Liver (tissue), 3 donors: ENCODE measurements around the gene PTN.

Experiments
- FOXA2 ChIP-seq: IDR thresholded peaks from 2 replicates; pipeline ENCODE4 v1.6.1; 2016; ENCODE audit warnings: antibody characterized with exemption
- GABPA ChIP-seq, 2 donors: IDR thresholded peaks in 1 of 2; conservative IDR thresholded peaks in 1 of 2; 2 replicates each; pipeline ENCODE4 v1.6.1; 2016; ENCODE audit warnings: antibody characterized with exemption in 2 of 2, mild to moderate bottlenecking in 1 of 2, moderate library complexity in 1 of 2
- JUND ChIP-seq, 2 donors: IDR thresholded peaks; 2 replicates each; pipeline ENCODE4 v1.6.1; 2016; ENCODE audit warnings: antibody characterized with exemption in 2 of 2
- RAD21 ChIP-seq, 2 donors: IDR thresholded peaks; 2 replicates each; pipeline ENCODE4 v1.6.1; 2016; ENCODE audit warnings: antibody characterized with exemption in 2 of 2, mild to moderate bottlenecking in 2 of 2
- RXRA ChIP-seq, 2 donors: IDR thresholded peaks; 2 replicates each; pipeline ENCODE4 v1.6.1; 2017 to 2018; ENCODE audit warnings: antibody characterized with exemption in 2 of 2, mild to moderate bottlenecking in 1 of 2
- SP1 ChIP-seq: IDR thresholded peaks from 2 replicates; pipeline ENCODE4 v1.6.1; 2018; ENCODE audit warnings: antibody characterized with exemption, mild to moderate bottlenecking
- TAF1 ChIP-seq: conservative IDR thresholded peaks from 2 replicates; pipeline ENCODE4 v1.6.1; 2016; ENCODE audit warnings: antibody characterized with exemption, mild to moderate bottlenecking
- YY1 ChIP-seq: IDR thresholded peaks from 2 replicates; pipeline ENCODE4 v1.6.1; 2016; ENCODE audit warnings: antibody characterized with exemption, mild to moderate bottlenecking
- TF ChIP-seq, protein P1 (sequence below): fragments of 150-350 bp; IDR thresholded peaks from 2 replicates; pipeline ENCODE4 v1.5.1; 2017; ENCODE audit warnings: improper control_type of control experiment, low read depth, low read length; ENCODE audit not compliant: missing input control
- TF ChIP-seq, protein P2 (sequence below): IDR thresholded peaks from 2 replicates; pipeline ENCODE4 v1.6.1; 2016; ENCODE audit warnings: antibody characterized with exemption
- TF ChIP-seq, protein P3 (sequence below): IDR thresholded peaks from 2 replicates; pipeline ENCODE4 v1.6.1; 2016; ENCODE audit warnings: antibody characterized with exemption
- TF ChIP-seq, protein P4 (sequence below): IDR thresholded peaks from 2 replicates; pipeline ENCODE4 v1.6.1; 2016; ENCODE audit warnings: antibody characterized with exemption, mild to moderate bottlenecking
- donor health status: healthy.
- donor health status: healthy.

DNA sequence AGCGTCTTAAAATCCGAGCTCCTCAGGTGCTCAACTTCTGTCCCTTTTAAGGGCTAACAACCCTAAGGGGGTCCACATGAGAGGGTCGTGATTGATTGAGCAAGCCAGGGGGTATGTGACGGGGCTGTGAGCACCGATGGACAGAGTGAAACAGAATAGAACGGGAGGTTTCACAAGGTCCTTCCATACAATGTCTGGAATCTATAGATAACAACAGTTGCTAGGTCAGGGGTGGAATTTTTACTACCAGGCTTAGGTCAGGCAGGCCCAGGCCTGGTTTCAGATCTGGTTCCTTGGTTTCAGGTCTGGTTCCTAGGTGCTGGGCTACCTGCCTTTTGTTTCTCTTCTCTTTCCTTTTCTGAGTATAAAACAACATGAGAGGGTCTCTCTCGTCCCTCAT, 80.9 kb downstream of the PTN start:
- TF ChIP-seq, protein P1, sequence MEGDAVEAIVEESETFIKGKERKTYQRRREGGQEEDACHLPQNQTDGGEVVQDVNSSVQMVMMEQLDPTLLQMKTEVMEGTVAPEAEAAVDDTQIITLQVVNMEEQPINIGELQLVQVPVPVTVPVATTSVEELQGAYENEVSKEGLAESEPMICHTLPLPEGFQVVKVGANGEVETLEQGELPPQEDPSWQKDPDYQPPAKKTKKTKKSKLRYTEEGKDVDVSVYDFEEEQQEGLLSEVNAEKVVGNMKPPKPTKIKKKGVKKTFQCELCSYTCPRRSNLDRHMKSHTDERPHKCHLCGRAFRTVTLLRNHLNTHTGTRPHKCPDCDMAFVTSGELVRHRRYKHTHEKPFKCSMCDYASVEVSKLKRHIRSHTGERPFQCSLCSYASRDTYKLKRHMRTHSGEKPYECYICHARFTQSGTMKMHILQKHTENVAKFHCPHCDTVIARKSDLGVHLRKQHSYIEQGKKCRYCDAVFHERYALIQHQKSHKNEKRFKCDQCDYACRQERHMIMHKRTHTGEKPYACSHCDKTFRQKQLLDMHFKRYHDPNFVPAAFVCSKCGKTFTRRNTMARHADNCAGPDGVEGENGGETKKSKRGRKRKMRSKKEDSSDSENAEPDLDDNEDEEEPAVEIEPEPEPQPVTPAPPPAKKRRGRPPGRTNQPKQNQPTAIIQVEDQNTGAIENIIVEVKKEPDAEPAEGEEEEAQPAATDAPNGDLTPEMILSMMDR, result no peak
- no peak for TF ChIP-seq GABPA (IDR thresholded peaks at IDR 0.05 in 1 of 2, conservative IDR thresholded peaks at IDR 0.05 in 1 of 2)
- TF ChIP-seq FOXA2, result no peak
- TF ChIP-seq, protein P2, sequence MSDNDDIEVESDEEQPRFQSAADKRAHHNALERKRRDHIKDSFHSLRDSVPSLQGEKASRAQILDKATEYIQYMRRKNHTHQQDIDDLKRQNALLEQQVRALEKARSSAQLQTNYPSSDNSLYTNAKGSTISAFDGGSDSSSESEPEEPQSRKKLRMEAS, result no peak
- no peak for TF ChIP-seq JUND (IDR thresholded peaks at IDR 0.05)
- no peak for TF ChIP-seq RAD21 (IDR thresholded peaks at IDR 0.05)
- TF ChIP-seq, protein P3, sequence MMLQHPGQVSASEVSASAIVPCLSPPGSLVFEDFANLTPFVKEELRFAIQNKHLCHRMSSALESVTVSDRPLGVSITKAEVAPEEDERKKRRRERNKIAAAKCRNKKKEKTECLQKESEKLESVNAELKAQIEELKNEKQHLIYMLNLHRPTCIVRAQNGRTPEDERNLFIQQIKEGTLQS, result no peak
- no peak for TF ChIP-seq TAF1
- TF ChIP-seq YY1, result no peak
- no peak for TF ChIP-seq RXRA (IDR thresholded peaks at IDR 0.05)
- TF ChIP-seq, protein P4, sequence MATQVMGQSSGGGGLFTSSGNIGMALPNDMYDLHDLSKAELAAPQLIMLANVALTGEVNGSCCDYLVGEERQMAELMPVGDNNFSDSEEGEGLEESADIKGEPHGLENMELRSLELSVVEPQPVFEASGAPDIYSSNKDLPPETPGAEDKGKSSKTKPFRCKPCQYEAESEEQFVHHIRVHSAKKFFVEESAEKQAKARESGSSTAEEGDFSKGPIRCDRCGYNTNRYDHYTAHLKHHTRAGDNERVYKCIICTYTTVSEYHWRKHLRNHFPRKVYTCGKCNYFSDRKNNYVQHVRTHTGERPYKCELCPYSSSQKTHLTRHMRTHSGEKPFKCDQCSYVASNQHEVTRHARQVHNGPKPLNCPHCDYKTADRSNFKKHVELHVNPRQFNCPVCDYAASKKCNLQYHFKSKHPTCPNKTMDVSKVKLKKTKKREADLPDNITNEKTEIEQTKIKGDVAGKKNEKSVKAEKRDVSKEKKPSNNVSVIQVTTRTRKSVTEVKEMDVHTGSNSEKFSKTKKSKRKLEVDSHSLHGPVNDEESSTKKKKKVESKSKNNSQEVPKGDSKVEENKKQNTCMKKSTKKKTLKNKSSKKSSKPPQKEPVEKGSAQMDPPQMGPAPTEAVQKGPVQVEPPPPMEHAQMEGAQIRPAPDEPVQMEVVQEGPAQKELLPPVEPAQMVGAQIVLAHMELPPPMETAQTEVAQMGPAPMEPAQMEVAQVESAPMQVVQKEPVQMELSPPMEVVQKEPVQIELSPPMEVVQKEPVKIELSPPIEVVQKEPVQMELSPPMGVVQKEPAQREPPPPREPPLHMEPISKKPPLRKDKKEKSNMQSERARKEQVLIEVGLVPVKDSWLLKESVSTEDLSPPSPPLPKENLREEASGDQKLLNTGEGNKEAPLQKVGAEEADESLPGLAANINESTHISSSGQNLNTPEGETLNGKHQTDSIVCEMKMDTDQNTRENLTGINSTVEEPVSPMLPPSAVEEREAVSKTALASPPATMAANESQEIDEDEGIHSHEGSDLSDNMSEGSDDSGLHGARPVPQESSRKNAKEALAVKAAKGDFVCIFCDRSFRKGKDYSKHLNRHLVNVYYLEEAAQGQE, result no peak
- no peak for TF ChIP-seq SP1
